Subcutaneous adipose tissue (tissue), 4 donors: Measurements from ENCODE around the gene GRM7. TPM values are rescaled to one million over a fixed set of nuclear protein-coding genes. Genes with fewer than 3 reads are reported as not detected.

Source experiments
- total RNA-seq, 4 donors: library from RNA; depleted of rRNA; stranded (reverse); fragments of >200 nt; gene quantifications; one replicate each; pipeline ENCODE4 v1.1.0, GENCODE V29; 2016
- TF ChIP-seq, protein P1 (sequence below): fragments of 450-650 bp; IDR thresholded peaks from one replicate; pipeline ENCODE4 v1.5.1; 2016; ENCODE audit warnings: low read depth, mild to moderate bottlenecking, control low read depth, antibody characterized with exemption, moderate library complexity

The GRM7 gene
- total RNA-seq, result 1 to 10 TPM in 2 of 4 donors, under 1 TPM in 2; 0.16 to 1.2 (median 0.90) TPM

DNA sequence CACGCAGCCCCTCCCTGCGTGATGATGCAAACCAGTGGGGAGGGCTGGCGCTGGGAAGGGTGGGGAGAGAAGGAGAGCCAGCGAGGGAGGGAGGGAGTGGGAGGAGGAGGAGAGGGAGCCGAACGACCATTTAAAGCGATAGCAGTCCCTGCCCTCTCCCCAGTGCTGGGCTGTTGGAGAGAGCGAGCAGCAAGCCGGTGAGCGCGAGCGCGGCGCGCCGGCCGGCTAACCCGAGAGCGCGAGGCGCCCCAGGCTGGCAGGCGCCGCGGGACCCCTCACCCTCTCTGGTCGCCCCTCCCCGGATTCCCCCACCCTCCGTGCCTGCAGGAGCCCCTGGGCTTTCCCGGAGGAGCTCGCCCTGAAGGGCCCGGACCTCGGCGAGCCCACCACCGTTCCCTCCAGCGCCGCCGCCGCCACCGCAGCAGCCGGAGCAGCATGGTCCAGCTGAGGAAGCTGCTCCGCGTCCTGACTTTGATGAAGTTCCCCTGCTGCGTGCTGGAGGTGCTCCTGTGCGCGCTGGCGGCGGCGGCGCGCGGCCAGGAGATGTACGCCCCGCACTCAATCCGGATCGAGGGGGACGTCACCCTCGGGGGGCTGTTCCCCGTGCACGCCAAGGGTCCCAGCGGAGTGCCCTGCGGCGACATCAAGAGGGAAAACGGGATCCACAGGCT lies at the start of gene GRM7:
TSS of gene GRM7 (plus strand) at position 162 of the 671 bp plus-strand sequence.
- TF ChIP-seq, protein P1, sequence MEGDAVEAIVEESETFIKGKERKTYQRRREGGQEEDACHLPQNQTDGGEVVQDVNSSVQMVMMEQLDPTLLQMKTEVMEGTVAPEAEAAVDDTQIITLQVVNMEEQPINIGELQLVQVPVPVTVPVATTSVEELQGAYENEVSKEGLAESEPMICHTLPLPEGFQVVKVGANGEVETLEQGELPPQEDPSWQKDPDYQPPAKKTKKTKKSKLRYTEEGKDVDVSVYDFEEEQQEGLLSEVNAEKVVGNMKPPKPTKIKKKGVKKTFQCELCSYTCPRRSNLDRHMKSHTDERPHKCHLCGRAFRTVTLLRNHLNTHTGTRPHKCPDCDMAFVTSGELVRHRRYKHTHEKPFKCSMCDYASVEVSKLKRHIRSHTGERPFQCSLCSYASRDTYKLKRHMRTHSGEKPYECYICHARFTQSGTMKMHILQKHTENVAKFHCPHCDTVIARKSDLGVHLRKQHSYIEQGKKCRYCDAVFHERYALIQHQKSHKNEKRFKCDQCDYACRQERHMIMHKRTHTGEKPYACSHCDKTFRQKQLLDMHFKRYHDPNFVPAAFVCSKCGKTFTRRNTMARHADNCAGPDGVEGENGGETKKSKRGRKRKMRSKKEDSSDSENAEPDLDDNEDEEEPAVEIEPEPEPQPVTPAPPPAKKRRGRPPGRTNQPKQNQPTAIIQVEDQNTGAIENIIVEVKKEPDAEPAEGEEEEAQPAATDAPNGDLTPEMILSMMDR, result no peak

DNA sequence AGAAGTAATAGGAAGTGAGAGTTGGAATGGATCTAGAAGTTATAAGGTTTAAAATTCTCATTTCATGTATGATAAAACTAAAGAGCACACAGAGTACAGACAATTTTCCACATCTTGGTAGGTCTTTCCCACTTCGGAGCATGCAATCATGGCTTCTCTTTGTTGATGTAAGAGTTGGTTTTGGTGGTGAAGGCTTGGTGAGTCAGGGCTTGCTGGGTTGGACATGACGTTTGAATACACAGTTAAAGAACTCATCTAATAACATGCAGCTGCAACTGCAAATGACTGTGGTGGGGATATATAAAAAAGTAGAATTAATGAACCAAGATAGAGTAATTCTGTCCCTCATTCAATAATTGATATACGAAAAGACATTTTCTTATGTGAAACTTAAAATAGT lies 39.5 kb upstream of the GRM7 start:
- TF ChIP-seq, protein P1, result no peak

DNA sequence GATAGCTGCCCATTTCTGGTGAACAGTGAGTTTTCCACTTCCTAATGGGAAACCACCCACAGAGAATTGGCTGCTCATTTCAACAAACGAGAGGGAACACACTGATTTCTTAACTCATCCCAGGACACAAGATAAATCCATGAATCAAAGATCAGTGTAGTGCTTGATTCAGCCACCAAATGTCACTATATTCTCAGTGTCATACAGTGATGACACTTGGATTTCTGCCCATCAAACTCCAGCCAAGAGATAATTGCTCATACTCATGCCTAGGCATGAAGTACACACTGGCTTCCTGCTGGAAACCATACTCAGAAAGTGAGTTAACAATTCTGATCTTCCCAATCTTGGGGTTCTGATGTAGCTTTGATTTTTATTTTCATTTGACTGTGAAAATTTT lies 35.4 kb upstream of the GRM7 start:
- TF ChIP-seq, protein P1, result no peak

DNA sequence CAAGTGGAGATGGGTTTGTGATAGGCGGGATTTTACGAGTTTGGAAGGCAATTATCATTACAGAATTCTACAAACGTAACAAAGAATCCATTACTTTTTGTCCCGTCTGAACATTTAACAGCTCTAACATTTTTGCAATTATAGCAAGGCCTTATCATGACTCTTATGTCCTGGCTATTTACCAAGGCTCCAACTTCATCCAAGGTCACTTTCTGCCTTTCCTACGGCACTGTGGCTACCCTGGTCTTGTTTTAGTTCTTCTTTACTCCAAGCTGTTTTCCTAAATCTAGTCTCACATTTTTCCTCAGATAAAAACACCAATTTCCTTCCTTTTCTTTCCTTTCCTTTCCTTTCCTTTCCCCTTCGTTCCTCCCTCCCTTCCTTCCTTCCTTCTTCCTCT lies 33.5 kb upstream of the GRM7 start:
- TF ChIP-seq, protein P1, result no peak

DNA sequence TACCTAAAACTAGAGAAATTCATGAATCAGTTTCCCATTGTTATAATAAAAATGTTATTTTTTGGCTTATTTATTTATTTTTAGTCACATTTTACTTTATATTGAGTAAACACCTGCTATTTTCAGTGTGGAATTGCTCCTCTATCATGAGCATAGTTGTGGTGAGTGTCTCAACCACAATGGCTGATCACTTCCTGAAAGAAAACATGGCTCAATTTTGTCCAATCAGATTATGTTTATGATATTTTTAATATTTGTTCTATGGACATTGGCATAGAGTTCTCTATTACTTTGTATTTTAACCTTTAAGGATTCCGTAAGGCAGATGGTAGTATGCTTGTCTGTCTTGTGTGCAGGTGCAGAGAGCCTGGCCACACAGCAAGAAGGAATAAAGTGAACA lies 16.2 kb upstream of the GRM7 start:
- TF ChIP-seq, protein P1, result no peak

DNA sequence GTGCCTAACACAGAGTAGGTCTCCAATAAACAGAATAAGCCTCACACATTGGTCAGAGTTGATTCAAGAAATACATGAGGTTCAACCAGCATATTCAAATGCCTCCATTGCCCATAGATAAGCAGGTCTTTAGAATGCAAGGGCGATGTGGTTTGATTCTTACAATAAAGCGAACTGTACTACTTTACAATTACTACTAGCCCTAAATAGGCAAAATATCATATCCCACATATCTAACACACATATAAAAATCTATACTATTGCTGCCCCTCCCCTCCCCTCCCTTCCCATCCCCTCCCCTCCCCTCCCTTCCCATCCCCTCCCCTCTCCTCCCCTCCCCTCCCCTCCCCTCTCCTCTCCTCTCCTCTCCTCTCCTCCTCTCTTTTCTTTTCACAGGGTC lies 6.7 kb upstream of the GRM7 start:
- TF ChIP-seq, protein P1, result no peak

DNA sequence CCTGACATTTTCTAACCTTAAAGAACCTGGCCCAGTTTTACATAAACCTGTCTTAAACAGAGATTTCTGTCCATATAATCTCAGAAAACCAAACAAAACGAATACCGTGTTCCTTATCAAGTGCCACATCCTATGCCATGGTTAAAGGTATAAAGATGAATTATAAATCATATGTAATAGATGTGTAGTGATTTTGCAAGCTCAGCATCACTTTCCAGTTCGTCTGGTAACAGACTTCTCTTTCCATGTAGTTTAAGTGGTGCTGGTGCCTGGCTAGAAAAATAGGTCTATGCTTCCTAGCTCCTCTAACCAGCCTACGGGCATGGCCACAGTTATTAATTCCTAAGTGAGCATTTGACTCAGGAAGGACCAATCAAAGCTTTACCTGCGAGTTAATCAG lies 3.4 kb upstream of the GRM7 start:
- TF ChIP-seq, protein P1, result no peak
